SH-SY5Y (cell line): Measurements from ENCODE around the gene RIOX2.

Experiments used
- GATA2 ChIP-seq: IDR thresholded peaks from 2 replicates; pipeline ENCODE4 v1.6.1; 2011; ENCODE audit warnings: mild to moderate bottlenecking, low read depth, low read length
- GATA3 ChIP-seq: IDR thresholded peaks from 2 replicates; pipeline ENCODE4 v1.6.1; 2011; ENCODE audit warnings: low read depth, mild to moderate bottlenecking, low read length, moderate library complexity

DNA sequence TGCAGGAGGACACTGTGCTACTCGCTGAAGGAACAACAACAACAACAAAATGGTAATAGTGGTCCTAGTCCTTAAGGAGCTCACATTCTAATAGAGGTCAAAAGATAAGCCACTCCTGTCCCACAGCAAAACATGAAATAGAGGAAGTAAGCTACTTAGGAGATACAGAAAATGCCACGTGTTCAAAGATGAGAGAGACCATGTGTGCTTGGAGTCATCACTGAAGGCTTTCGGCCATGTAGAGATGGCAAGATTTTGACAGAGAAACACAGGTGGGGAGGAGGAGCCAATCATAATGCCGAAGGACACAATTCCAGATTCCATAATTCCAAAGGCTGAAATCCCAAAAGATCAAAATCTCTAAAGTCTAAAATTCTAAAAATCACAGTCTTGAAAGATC lies 24.8 kb upstream of the RIOX2 start:
- no peak for TF ChIP-seq GATA2
- TF ChIP-seq GATA3 = no peak
